GM19452 (cell line): Measurements from ENCODE around the gene SGO1.
"Not testable (repeated sequence)": the region's sequence is repeated elsewhere in the genome, so short reads cannot be mapped to it uniquely, and the experiment has no call there.

ENCODE experiments used
- ATAC-seq: cut with Tn5 transposase; IDR thresholded peaks from one replicate; pipeline ENCODE4 v1.9.1; 2021; ENCODE audit not compliant: unreplicated experiment

SGO1 gene

GRCh38 chr3:20185679-20186599 is at the start of gene SGO1:
Gene SGO1, minus strand, starts transcription at chr3:20186206. Its CDS starts 2,179 bp downstream, at chr3:20184027.
- ATAC-seq = peak; percentile 96

- no peak for ATAC-seq
Observed at GRCh38 chr3:20235796-20236195, 49.8 kb upstream of the SGO1 start.

GRCh38 chr3:20232906-20233780 is 47.1 kb upstream of the SGO1 start:
- no peak for ATAC-seq

GRCh38 chr3:20230954-20231353 is 44.9 kb upstream of the SGO1 start:
- ATAC-seq = no peak

GRCh38 chr3:20225769-20226168 is 39.8 kb upstream of the SGO1 start:
- no peak for ATAC-seq

GRCh38 chr3:20222274-20222673 is 36.3 kb upstream of the SGO1 start:
- ATAC-seq = no peak

- no peak for ATAC-seq
Observed at GRCh38 chr3:20218215-20218614, 32.2 kb upstream of the SGO1 start.

- no peak for ATAC-seq
Observed at GRCh38 chr3:20215636-20216035, 29.6 kb upstream of the SGO1 start.

GRCh38 chr3:20213491-20213890 is 27.5 kb upstream of the SGO1 start:
- ATAC-seq = not testable (repeated sequence)

- not testable (repeated sequence) for ATAC-seq
Observed at GRCh38 chr3:20207945-20208344, 21.9 kb upstream of the SGO1 start.

GRCh38 chr3:20205898-20206297 is 19.9 kb upstream of the SGO1 start:
- not testable (repeated sequence) for ATAC-seq

- no peak for ATAC-seq
Observed at GRCh38 chr3:20201143-20201542, 15.1 kb upstream of the SGO1 start.

DNA sequence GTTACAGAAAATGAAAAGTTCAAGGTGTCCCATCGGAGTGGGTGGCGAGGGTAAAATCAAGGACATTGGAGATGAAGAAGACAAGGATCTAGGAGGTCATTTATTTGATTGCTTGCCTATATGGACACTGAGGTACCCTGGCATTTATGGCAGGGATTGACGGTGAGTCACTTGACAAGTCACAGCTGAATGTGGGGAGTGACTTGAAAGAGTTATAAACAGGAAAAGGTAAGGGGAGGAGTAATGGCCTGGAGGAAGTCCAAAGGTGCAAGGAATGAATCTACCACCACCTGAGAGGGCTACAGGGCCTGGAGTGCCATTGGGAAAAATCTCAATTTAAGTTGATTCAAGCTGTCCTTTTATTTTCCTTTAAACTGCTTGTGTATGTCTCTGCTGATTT is 11.8 kb upstream of the SGO1 start:
- ATAC-seq = no peak

DNA sequence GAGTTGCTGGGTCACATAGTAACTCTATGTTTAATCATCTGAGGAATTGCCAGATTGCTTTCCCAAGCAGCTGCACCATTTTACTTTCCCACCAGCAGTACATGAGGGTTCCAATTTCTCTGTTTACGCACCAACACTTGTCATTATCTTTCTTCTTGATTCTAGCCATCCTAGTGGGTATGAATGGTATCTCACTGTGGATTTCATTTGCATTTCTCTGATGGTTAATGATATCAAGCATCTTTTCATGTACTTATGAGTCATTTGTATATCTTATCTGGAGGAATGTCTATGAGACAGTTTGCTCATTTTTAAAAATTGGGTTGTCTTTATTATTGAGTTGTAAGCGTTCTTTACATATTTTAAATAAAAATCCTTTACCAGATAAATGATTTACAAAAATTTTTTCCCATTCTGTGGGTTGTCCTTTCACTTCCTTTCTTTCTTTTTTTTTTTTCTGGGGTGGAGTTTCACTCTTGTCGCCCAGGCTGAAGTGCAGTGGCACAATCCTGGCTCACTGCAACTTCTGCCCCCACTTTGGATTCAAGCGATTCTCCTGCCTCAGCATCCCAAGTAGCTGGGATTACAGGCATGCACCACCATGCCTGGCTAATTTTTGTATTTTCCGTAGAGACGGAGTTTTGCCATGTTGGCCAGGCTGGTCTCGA is 8.9 kb upstream of the SGO1 start:
- no peak for ATAC-seq

DNA sequence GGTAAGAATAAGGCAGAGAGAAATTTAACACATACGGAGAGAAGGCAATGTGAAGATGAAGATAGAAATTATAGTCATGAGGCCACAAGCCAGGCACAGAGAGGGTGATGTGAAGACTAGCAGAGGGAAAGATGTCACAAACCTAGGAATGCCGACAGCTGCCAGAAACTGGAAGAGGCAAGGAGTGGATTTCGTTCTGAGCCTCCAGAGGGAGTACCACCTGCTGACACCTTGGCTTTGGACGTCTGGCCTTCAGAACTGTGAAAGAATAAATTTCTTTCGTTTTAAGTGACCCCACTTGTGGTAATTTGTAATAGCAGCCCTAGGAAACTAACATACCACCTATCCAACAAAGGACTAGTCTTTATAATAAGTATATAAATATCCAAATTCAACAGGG is 5.0 kb upstream of the SGO1 start:
- ATAC-seq = no peak

GRCh38 chr3:20186600-20187004 is 596 bp upstream of the SGO1 start:
- ATAC-seq = peak; percentile 6

DNA sequence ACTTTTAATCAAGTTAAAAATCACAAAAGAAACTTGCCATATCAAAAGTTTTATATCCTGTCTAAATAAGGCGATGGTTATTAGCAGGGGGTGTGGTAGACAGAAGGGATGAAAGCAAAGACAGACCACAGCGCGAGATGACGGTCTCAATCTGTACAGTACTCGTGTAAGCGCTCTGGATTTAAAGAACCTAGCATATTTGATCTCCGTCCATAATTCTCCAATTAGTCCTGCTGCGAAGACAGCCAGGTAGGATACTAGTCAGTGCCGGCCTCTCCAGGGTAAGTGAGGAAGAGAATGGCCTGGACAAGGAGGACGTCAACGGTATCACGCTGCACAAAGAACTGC is 701 bp downstream of the SGO1 start:
- ATAC-seq = peak; percentile 10

- no peak for ATAC-seq
Observed at GRCh38 chr3:20182206-20182605, 3.8 kb downstream of the SGO1 start.

DNA sequence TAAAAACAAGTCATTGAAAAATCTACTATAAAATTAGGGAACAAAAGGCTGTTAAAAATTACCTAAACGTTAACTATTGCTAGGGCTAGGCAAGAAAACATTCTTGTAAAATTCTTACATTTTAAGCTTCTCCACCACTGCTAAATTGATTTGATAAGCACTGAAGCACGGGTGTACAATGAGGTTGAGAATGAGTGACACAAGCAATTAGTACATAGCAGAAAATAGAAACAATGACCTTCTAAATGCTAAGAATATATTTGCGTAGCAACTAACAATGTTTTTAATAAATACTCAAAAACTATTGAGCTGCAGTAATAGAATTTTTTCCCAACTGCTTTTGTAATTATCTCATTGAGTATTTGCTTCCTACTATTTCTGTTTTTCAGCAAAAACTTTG is 4.7 kb downstream of the SGO1 start:
- no peak for ATAC-seq

DNA sequence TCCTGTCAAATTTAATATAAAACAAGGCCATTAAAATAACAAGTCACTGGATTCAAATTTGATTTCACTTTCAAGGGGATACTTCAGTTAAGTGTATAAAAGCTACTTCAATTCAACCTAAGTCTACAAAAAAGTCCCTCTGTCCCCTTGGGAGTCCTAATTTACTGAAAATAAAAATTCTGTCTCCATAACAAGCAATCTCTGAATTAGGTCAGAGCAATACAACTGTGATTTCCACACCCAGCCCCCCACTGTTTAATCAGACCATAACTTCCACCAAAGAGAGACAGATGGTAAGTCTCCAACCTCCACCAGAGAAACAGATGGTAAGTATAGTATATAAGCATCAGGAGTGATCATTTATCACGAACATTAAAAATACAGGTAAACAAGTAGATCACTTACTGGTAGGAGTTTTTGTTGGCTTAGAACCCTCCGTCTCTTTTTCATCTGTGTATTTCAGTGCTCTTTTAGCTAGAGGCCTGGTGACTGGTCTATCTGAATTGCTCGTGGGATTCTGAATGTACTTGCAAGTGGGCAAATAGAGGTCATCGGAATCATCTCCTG is 12.1 kb downstream of the SGO1 start:
- ATAC-seq = no peak

DNA sequence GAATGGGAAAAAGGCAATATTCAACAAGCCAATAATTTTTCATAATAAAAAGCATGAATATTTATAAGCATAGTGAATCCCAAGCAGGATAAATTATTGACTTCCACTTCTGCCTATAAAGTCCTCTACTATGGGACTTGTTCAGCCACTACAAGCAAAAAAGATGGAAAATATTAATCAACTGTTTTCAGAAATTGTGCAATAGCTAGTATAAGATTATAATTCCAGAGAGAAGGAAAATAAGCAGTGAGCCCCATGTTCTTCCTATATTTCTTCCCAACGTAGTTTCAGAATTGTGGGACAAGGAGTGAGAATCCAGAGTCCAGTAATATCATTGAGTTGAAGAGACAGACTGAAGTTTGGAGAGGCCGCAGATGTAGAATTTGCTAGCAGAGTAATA is 24.3 kb downstream of the SGO1 start:
- no peak for ATAC-seq
